GM12892 (cell line): Measurements from ENCODE around the gene NRP1. TPM values are rescaled to one million over a fixed set of nuclear protein-coding genes. Genes with fewer than 3 reads are reported as not detected.
"Not testable (repeated sequence)": the region's sequence is repeated elsewhere in the genome, so short reads cannot be mapped to it uniquely, and the experiment has no call there.

ENCODE experiments used
- DNase-seq: peaks from one replicate; pipeline ENCODE4 v3.0.0; 2011; ENCODE audit not compliant: insufficient read length
- FAIRE-seq: peaks from 2 replicates; lab custom pipeline; 2011; peaks lifted over from hg19 to GRCh38; lab: Jason Lieb, UNC
- POLR2A ChIP-seq: IDR thresholded peaks from 2 replicates; pipeline ENCODE4 v1.6.1; 2011; ENCODE audit warnings: low read depth, low read length, control low read depth
- POLR2AphosphoS5 ChIP-seq: IDR thresholded peaks from 2 replicates; pipeline ENCODE4 v1.6.1; 2011; ENCODE audit warnings: low read depth, low read length, control low read depth
- TAF1 ChIP-seq: IDR thresholded peaks from 2 replicates; pipeline ENCODE4 v1.6.1; 2011; ENCODE audit warnings: low read depth, mild to moderate bottlenecking, control low read depth, low read length, borderline replicate concordance
- polyA plus RNA-seq: library from polyadenylated mRNA; unstranded; fragments of >200 nt; gene quantifications from one replicate; pipeline ENCODE4 v1.2.1, GENCODE V29; 2012; ENCODE audit warnings: missing spikeins, inconsistent platforms; ENCODE audit not compliant: missing spikeins

NRP1 gene
- not detected for polyA plus RNA-seq

- FAIRE-seq (no peak), DNase-seq (peak; percentile 15)
- TF ChIP-seq POLR2AphosphoS5 (no peak), POLR2A (no peak), TAF1 (no peak)
Measured at GRCh38 chr10:33334153-33334804, at the start of gene NRP1. NRP1 (minus strand) TSS chr10:33334667; CDS start chr10:33334382, 285 bp downstream.

GRCh38 chr10:33384201-33384600 is 49.7 kb upstream of the NRP1 start:
- not testable (repeated sequence) for FAIRE-seq, DNase-seq

DNA sequence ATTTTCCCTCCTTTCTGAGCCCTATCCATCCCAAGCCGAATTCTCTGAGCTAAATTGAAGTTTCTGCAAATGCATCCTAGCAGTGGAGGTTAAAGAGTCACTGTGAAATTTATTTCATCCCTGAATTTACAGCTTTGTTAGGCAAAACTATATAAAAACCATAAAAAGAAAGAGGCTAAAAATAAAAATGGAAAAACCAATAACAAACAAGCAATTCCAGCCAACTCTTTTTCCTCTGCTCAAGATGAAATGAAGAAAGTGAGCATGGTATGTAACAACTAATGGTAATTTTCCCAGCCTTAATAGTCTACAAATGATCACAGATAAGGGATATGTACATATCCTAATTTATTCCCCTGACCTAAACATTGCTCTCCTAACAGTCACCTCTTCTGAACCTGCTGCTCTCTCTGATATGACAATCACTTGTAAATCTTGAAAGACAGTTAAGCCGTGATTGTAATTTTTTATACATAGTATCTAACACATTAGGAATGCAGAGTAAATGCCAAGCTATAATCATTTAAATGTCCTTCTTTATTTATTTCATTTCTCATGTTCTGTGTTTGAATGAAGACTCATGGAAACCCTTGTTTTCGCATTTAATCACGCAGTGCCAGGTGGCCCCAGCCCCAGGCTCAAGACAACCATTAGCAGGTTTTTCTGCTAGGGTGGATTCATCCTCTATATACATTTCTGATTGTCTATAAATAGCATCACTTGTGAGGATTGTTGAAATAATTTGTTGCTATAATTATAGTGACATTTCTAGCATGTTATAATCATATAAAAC is 48.6 kb upstream of the NRP1 start:
- no peak for FAIRE-seq
- TF ChIP-seq TAF1 = no peak
- no peak for TF ChIP-seq POLR2A
- TF ChIP-seq POLR2AphosphoS5 = no peak
- no peak for DNase-seq

- TF ChIP-seq TAF1 (no peak), POLR2AphosphoS5 (no peak), POLR2A (no peak)
- DNase-seq = no peak
- no peak for FAIRE-seq
Measured at GRCh38 chr10:33382216-33382600, 47.7 kb upstream of the NRP1 start.

GRCh38 chr10:33381451-33382215 is 47.2 kb upstream of the NRP1 start:
- TF ChIP-seq TAF1 = no peak
- no peak for TF ChIP-seq POLR2AphosphoS5
- no peak for TF ChIP-seq POLR2A
- DNase-seq (no peak), FAIRE-seq (no peak)

GRCh38 chr10:33377658-33378025 is 43.2 kb upstream of the NRP1 start:
- no peak for DNase-seq
- TF ChIP-seq POLR2AphosphoS5 (no peak), POLR2A (no peak), TAF1 (no peak)
- FAIRE-seq = no peak

GRCh38 chr10:33376976-33377657 is 42.6 kb upstream of the NRP1 start:
- TF ChIP-seq TAF1 (no peak), POLR2A (no peak), POLR2AphosphoS5 (no peak)
- no peak for DNase-seq
- FAIRE-seq = no peak

- no peak for DNase-seq
- TF ChIP-seq POLR2A = no peak
- TF ChIP-seq TAF1 = no peak
- no peak for TF ChIP-seq POLR2AphosphoS5
- no peak for FAIRE-seq
Measured at GRCh38 chr10:33376476-33376875, 42.0 kb upstream of the NRP1 start.

DNA sequence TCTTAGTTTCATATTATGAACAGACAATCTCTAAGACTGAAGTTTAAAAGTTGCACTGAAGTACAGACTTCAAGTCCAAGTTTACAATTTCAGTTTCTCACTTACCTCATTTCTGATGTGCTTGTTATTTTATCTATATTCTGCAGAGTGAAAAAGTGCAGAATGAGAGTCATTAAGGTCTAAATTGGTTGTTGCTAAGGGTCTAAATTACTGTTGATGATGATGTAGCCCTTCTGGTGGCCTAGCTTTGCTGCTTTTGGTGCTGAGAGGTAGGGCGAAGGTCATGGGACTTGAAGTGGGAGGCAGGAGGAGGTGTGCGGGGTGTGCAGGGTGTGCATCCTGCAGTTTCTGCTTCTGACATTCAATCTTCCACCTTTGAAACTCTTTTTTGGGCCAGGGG is 38.8 kb upstream of the NRP1 start:
- DNase-seq (no peak), FAIRE-seq (no peak)
- TF ChIP-seq POLR2A = no peak
- no peak for TF ChIP-seq POLR2AphosphoS5
- TF ChIP-seq TAF1 = no peak

GRCh38 chr10:33371234-33371633 is 36.8 kb upstream of the NRP1 start:
- FAIRE-seq (no peak), DNase-seq (no peak)
- TF ChIP-seq TAF1 (no peak), POLR2AphosphoS5 (no peak), POLR2A (no peak)

- DNase-seq (no peak), FAIRE-seq (no peak)
- no peak for TF ChIP-seq POLR2A
- TF ChIP-seq TAF1 = no peak
- TF ChIP-seq POLR2AphosphoS5 = no peak
Measured at GRCh38 chr10:33370434-33370930, 36.0 kb upstream of the NRP1 start.
